Lung (tissue), 12 donors: ENCODE data around the gene CDC25A. TPM values are rescaled to one million over a fixed set of nuclear protein-coding genes. Genes with fewer than 3 reads are reported as not detected.

Source experiments
- ATAC-seq: fragments of 200-7000 bp; cut with Tn5 transposase; one replicate; pipeline ENCODE4 v1.9.1; 2020; ENCODE audit warnings: moderate number of reproducible peaks; ENCODE audit not compliant: insufficient read depth, low FRiP score
- DNase-seq, 3 donors: peaks; one replicate each; pipeline ENCODE4 v3.0.0-alpha.2; 2013 to 2017
- H3K27ac ChIP-seq, 2 donors: one replicate each; pipeline ENCODE4 v1.5.1; 2013; ENCODE audit warnings: mild to moderate bottlenecking in 2 of 2, moderate library complexity in 2 of 2, control low read depth in 1 of 2, inconsistent platforms in 1 of 2, low read depth in 1 of 2, low read length in 1 of 2
- H3K27me3 ChIP-seq, 3 donors: one replicate each; pipeline ENCODE4 v1.5.1; 2013; ENCODE audit warnings: low read length in 2 of 3; ENCODE audit not compliant: control insufficient read depth in 3 of 3, insufficient read depth in 3 of 3
- H3K36me3 ChIP-seq, 4 donors: one replicate each; pipeline ENCODE4 v1.5.1; 2013; ENCODE audit warnings: low read length in 4 of 4, mild to moderate bottlenecking in 1 of 4, moderate library complexity in 1 of 4; ENCODE audit not compliant: control insufficient read depth in 4 of 4, insufficient read depth in 4 of 4
- H3K4me1 ChIP-seq, 5 donors: one replicate each; pipeline ENCODE4 v1.5.1; 2013; ENCODE audit warnings: low read length in 5 of 5, mild to moderate bottlenecking in 2 of 5, moderate library complexity in 1 of 5; ENCODE audit not compliant: control insufficient read depth in 5 of 5, insufficient read depth in 5 of 5
- H3K4me3 ChIP-seq: one replicate; pipeline ENCODE4 v1.5.1; 2013; ENCODE audit warnings: mild to moderate bottlenecking, control low read depth, moderate library complexity
- H3K9ac ChIP-seq, 2 donors: one replicate each; pipeline ENCODE4 v1.5.1; 2013; ENCODE audit warnings: low read length in 2 of 2, control low read depth in 1 of 2; ENCODE audit not compliant: insufficient read depth in 1 of 2
- H3K9me3 ChIP-seq, 4 donors: one replicate each; pipeline ENCODE4 v1.5.1; 2013; ENCODE audit warnings: low read length in 3 of 4, mild to moderate bottlenecking in 1 of 4, moderate library complexity in 1 of 4; ENCODE audit not compliant: control insufficient read depth in 4 of 4, insufficient read depth in 3 of 4
- WGBS, 2 donors: extraction: QIAGEN DNeasy Blood & Tissue Kit; methylation state at CpG; one replicate each; pipeline ENCODE4 v1.1.7; 2013; 5-methylcytosine and 5-hydroxymethylcytosine counted together
- polyA plus RNA-seq, 2 donors: library from polyadenylated mRNA; stranded (reverse); fragments of 200-250 nt; gene quantifications; one replicate each; pipeline ENCODE4 v1.2.1, GENCODE V29; 2013
- total RNA-seq, 2 donors: library from RNA; depleted of rRNA in 1 of 2; stranded (reverse); fragments of >200 nt in 1 of 2; gene quantifications; one replicate each; pipeline ENCODE4 v1.2.1, GENCODE V29; 2014 to 2021
- TF ChIP-seq, protein P1 (sequence below): IDR thresholded peaks from 2 replicates; pipeline ENCODE4 v1.5.1; 2012; ENCODE audit warnings: mild to moderate bottlenecking; ENCODE audit errors: control extremely low read depth, extremely low read depth
- donor health status: control.
- donor health status: control.
- donor health status: Bipolar disorder and iron deficiency.
- donor health status: healthy.
- donor health status: DM: yes; HTN: yes; CAD: no.

Gene CDC25A
- total and polyA plus RNA-seq, 4 donors, result 0.57 to 1.5 (median 1.1) TPM

DNA sequence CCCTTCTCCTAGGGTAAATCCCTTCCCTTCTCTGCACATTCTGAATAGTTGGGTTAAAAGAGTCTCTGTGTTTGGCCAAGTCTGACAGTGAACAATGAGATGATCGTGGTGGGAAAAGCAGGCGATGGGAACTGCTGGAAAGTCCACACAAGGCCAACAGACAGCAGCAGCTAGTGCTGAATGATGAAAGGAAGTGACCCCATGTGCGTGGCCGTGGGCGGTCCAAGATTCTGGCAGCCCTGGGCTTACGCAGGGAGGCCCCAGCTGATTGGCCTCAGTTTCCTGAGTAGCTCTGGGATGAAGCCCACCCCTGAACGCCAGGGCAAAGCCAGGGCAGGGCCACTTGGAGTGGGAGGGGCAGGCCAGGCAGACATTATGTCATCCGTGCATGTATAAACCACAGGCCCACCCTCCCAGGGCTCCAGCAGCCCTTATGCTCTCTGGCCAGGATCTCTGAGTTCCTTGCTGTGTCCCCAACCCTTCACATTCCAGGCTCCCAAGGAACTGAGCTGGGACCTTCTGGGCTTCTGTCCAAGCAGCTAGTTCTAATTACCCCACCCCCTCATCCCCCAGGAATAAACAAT lies 57.8 kb downstream of the CDC25A start:
- peak overlapping the region; percentile 76 to 78 for H3K27ac ChIP-seq
- TF ChIP-seq, protein P1, sequence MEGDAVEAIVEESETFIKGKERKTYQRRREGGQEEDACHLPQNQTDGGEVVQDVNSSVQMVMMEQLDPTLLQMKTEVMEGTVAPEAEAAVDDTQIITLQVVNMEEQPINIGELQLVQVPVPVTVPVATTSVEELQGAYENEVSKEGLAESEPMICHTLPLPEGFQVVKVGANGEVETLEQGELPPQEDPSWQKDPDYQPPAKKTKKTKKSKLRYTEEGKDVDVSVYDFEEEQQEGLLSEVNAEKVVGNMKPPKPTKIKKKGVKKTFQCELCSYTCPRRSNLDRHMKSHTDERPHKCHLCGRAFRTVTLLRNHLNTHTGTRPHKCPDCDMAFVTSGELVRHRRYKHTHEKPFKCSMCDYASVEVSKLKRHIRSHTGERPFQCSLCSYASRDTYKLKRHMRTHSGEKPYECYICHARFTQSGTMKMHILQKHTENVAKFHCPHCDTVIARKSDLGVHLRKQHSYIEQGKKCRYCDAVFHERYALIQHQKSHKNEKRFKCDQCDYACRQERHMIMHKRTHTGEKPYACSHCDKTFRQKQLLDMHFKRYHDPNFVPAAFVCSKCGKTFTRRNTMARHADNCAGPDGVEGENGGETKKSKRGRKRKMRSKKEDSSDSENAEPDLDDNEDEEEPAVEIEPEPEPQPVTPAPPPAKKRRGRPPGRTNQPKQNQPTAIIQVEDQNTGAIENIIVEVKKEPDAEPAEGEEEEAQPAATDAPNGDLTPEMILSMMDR, result no peak
- no peaks in the 10 kb centered on the region for H3K9me3 ChIP-seq
- H3K36me3 ChIP-seq, result no peaks in the 10 kb centered on the region
- DNase-seq, result peak; percentile 96 to 98 (median 97)
- 41 to 64% methylated on average over 8 of the region's 8 CpGs for WGBS, 2 donors
- H3K4me3 ChIP-seq, result no peak overlapping the region
- peak overlapping the region in 1 of 2 donors; percentile 73 for H3K9ac ChIP-seq
- ATAC-seq, result peak; percentile 27
- no peaks in the 10 kb centered on the region for H3K27me3 ChIP-seq
- peaks cover 4 to 21% (median 10%) of the 10 kb centered on the region in 5 donors for H3K4me1 ChIP-seq

DNA sequence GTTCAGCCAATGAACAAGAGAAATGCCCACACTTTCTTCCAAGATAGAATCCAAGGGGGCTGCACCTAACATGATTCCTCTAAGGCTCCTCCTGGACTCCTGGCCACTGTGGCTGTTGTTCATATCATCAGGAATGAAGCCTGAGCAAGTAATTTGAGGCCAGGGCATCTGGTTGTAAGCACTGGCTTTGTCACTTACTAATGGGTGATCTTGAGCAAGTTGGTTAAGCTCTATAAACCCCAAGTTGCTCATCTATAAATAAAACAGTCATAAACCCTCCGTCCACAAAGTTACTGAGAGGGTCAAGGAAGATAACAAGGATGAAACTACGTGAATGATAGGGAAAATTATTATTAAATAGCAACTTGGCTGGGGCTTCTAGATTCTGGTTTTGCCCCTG lies 58.3 kb downstream of the CDC25A start:
- DNase-seq (peak in 1 of 3 donors; percentile 21), ATAC-seq (no peak)
- WGBS, 2 donors, result 70 to 83% methylated on average over 2 of the region's 2 CpGs
- Histone ChIP-seq H3K36me3 (no peaks in the 10 kb centered on the region), H3K4me3 (no peak overlapping the region), H3K27ac (peak overlapping the region; percentile 76 to 78), H3K9me3 (no peaks in the 10 kb centered on the region), H3K27me3 (no peaks in the 10 kb centered on the region), H3K9ac (peak overlapping the region in 1 of 2 donors; percentile 40), H3K4me1 (peaks cover 4 to 21% (median 10%) of the 10 kb centered on the region in 5 donors)
- TF ChIP-seq, protein P1, result no peak

DNA sequence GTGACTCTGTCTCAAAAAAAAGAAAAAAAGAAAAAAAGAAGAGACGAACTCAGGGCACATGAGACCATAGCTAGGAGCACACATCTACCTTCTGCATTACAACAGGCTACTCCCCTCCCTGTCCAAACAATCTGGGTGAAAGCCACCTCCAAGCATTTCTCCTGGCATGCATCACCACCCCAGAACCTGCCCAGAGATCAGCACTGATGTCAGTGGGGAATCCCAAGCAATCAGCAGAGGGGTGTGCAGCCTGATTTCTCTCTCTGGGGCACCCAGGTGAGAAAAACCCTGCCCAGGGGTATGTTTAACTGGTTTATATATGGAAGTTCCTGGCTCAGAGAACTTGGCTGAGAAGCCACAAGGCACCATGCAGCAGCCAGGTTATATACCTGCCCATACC lies 59.4 kb downstream of the CDC25A start:
- H3K9ac ChIP-seq, result no peak overlapping the region
- peaks cover 4 to 21% (median 10%) of the 10 kb centered on the region in 5 donors for H3K4me1 ChIP-seq
- TF ChIP-seq, protein P1, result no peak
- H3K4me3 ChIP-seq, result no peak overlapping the region
- H3K27ac ChIP-seq, result no peak overlapping the region
- WGBS, 2 donors, result 92 to 95% methylated on average over 1 of the region's 1 CpG
- DNase-seq, result no peak
- no peaks in the 10 kb centered on the region for H3K27me3 ChIP-seq
- ATAC-seq, result no peak
- no peaks in the 10 kb centered on the region for H3K9me3 ChIP-seq
- H3K36me3 ChIP-seq, result no peaks in the 10 kb centered on the region
